ENCODE results near the gene INPP5A.
A peak's percentile ranks its signal among the peaks of the same experiment; 100 is the strongest.
"Not testable (repeated sequence)": the region's sequence is repeated elsewhere in the genome, so short reads cannot be mapped to it uniquely, and the experiment has no call there.

The INPP5A gene

DNA sequence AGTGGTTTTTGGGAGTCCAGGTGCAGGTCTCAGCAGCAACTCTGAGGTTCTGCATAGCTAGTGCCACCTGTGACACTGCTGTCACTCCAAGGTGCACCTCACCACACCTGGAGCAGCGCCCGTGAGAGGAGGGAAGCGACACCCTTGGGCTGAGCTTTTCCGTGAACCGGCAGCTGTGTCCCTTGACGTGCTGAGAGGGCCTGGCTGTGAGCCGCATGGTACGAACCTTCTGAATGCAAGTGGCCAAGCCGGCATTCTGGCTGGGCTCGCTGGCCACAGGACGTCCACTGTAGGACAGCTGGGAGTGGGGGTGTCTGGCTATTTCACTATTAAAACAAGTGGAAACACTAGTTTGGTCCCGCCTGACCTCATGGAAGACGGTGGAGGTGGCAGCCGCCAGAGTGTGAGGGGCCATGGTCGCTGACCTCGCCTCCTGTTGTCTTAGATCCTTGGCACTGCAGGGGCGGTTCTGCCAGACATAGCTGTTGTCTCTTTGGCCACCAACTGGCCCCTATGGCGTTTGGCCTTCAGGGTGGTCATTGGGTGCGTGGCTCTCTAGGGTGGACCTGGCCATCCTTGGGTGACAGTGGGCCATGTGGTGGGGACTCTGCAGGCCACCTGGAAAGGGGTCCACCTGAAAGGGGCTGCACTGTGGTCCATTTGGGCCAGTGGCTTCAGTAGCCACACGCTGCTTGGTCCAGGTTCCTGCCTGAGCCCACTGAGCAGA is 12.9 kb downstream of the INPP5A start:
- DNase-seq: no peak

DNA sequence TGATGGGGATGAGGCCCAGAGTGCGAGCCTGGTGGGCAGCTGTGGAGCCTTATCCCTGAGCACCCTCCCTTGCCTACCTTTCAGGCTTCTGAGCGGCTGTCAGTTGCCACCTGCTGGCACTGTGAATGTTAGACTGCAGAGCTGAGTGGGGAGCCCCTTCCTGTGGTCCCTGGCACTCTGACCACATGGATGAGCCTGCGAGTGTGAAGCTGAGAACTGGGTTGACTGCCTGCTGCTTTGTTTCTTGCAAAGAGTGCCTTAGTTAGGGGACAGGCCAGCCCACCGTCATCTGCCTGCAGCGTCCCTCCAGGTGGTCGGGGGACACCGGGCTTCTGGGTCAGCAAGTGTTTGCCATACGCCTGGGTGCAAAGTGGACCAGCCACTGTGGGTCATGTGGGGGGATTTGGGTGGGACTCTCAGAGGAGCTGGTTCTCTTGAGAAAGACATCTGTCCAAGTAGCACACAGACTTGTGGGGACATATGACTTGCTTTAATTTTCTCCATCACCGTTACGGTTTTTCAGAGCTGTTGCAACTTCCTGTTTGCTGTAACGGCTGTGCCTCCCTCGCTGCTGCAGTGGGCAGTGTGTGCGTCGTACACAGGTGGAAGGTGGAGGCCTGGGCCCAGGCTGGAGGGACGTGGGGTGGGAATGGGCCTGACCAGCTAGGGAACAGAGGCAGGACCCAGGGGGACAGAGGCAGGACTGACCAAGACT is 13.7 kb downstream of the INPP5A start:
- DNase-seq: peak; percentile 64

DNA sequence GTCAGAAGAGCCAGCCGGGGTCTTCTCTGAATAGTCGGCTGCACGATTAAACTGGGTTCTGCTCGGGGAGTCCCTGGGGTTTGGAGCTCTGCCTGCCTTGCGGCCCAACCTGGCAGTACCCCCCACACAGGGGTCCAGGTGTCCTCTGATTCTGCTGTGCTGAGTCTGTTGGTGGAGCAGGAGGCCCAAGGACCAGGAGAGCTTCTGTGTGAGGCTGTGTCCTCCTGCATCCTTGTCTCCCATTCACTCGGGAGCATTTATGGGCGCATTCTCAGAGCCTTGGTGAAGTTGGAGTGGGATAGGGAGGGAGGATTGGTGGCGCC is 14.2 kb downstream of the INPP5A start:
- DNase-seq: no peak

DNA sequence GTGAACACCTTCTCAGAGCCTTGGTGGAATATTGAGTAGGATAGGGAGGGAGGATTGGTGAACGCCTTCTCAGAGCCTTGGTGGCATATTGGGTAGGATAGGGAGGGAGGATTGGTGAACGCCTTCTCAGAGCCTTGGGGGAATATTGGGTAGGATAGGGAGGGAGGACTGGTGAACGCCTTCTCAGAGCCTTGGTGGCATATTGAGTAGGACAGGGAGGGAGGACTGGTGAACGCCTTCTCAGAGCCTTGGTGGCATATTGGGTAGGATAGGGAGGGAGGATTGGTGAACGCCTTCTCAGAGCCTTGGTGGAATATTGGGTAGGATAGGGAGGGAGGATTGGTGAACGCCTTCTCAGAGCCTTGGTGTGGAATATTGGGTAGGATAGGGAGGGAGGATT is 15.0 kb downstream of the INPP5A start:
- not testable (repeated sequence) for DNase-seq

DNA sequence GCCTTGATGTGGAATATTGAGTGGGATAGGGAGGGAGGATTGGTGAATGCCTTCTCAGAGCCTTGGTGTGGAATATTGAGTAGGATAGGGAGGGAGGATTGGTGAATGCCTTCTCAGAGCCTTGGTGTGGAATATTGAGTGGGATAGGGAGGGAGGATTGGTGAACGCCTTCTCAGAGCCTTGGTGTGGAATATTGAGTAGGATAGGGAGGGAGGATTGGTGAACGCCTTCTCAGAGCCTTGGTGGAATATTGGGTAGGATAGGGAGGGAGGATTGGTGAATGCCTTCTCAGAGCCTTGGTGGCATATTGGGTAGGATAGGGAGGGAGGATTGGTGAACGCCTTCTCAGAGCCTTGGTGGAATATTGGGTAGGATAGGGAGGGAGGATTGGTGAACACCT is 16.0 kb downstream of the INPP5A start:
- DNase-seq: not testable (repeated sequence)

DNA sequence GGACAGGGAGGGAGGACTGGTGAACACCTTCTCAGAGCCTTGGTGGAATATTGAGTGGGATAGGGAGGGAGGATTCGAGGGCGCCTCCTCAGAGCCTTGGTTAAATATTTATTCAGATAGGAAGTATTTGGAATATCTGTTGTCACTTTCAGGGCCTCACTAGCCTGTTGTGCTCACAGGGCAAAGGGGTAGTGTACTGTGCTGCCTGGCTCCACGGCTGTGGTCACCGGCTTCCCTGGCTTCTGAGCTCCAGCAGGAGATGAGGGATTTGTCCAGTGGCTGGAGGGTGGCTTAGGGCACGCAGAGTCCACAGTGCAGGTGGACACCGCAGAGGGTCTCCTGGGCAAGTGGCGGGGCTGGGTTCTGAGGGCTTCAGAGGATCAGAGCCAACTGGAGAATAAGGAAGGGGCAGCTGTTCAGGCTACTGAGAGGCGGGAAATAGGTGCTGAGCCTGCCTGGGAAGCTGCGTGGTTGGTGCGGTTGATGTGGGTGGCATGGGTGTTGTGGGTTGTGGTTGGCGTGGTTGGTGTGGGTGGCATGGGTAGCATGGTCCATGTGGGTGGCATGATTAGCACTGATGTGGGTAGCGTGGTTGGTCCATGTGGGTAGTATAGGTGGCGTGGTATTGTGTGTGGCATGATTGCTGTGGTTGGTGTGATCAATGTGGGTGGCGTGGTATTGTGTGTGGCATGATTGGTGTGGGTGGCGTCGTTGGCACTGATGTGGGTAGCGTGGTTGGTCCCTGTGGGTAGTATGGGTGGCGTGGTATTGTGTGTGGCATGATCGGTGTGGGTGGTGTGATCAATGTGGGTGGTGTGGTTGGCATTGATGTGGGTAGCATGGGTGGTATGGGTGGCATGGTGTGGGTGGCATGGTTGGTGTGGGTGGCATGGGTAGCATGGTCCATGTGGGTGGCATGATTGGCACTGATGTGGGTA is 16.7 kb downstream of the INPP5A start:
- DNase-seq: no peak

DNA sequence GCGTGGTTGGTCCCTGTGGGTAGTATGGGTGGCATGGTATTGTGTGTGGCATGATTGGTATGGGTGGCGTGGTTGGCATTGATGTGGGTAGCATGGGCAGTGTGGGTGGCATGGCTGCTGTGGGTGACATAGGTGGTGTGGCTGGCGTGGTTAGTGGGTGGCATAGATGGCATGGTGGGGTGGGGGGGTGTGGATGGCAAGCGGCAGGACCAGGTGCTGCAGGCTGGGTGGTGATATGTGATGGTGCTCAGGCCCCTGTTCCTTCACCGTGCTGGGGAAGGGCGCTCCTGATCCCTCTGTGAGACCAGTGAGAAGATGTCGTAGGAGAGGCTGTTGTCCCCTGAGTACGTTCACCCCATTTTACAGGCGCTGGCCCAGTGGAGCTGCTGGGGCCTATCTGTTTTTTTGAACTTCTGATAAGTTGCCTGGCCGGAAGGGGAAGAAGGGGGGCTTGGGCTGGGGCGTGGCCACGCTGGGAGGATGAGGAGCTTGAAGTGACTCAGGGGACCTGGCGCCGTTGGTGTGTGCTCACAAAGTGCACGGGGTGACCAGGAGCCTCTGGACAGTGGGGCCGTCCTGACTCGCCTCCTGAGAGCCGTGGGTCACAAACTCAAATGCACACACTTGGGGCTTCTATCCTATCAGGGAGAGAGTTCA is 17.5 kb downstream of the INPP5A start:
- DNase-seq: no peak

DNA sequence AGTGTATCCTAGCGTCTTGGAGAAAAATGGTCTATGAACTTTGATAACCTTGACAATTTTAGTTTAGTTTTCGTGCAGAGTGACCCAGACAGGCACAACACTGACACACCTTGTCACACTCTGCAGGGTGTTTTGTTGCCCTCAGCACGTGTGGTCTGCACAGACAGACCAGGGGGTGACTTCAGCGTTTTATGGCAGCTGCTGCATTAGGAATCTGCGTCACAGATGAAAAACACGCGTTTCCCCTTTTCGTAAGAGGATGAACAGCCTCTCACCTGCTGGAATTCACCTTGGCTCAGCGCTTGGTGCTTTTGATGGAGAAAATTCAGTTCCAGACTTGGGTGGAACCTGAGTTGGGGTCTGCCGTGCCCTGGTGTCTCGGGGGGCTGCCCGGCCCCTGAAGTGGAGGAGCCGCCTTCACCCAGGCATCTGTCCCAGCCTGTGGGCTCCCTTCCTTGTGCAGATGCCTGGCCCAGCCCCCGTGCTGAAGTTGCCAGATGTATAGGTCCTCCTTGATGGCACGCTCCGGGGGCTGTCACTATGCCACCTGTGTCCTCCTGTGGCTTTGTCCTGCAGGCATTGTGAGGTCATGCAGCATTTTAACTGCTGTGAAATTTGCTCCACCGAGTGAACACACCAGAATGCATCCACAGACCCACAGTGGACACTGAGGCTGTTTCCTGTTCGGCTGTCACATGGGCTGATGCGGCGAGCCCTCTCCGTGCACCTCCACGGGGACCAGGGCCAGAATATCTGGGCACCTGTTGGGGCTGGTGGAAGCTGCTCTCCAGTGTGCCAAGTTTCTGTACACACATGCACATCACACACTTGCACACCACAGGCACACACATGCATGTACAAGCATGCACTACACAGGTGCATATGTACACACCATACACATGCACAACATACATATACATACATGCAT is 18.3 kb downstream of the INPP5A start:
- no peak for DNase-seq

DNA sequence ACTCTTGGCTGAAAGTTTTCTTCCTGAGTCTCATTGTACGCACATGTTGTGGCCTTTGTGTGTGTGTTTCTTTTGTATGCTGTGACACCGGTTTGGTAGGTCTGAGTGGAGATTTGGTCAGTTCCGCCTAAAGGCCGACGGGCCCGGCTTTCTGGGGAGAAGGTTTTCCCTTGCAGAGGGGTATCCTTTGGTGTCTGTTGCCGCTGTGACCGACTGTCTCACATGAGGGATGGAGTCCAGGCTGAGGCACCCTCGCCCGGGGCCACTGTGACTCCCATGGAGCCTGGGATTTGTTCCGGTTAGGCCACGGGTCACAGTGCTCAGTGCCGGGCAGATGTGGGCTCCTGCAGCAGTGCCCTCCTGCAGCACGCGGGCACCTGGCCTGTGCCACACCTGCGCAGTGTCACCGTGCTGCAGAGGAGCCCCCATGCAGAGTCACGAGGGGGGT is 19.4 kb downstream of the INPP5A start:
- DNase-seq: no peak

DNA sequence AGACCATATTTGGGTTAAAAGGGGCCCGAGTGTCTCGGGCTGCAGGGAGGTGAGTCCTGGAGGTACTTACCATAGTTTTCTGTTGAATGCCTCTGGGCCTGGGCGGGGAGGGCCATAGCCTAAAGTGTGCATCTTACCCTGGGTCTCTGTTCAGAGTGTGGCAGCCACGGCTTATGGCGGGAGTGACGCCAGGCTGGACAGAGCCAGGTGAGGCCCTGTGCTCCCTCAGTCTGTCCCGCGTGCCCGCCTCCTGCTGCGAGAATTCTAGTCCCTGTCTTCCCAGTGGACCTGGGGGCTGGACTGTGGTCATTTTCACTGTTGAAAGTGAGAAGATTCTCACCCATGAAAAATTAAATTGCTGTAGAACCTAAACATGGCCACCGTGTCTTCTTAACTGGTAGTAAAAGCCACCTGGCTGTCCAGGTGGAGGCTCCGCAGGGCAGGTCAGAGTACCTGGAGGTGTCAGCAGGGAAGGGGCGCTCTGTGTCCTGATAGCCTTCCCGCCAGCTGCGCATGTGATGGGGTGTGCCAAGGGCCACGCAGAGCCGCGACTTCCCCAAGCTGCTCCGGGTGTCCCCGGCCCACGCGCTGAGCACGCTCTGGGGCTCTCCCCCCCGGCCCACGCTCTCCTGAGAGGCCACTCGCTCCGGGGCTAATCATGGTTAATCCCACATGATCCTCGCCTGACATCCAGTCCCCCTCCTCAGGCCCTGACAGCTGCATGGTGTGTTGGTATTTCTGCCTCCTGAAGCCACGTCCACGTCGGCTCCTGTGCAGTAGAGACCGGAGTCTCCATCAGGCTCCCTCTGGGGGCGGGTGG is 20.3 kb downstream of the INPP5A start:
- DNase-seq: no peak

DNA sequence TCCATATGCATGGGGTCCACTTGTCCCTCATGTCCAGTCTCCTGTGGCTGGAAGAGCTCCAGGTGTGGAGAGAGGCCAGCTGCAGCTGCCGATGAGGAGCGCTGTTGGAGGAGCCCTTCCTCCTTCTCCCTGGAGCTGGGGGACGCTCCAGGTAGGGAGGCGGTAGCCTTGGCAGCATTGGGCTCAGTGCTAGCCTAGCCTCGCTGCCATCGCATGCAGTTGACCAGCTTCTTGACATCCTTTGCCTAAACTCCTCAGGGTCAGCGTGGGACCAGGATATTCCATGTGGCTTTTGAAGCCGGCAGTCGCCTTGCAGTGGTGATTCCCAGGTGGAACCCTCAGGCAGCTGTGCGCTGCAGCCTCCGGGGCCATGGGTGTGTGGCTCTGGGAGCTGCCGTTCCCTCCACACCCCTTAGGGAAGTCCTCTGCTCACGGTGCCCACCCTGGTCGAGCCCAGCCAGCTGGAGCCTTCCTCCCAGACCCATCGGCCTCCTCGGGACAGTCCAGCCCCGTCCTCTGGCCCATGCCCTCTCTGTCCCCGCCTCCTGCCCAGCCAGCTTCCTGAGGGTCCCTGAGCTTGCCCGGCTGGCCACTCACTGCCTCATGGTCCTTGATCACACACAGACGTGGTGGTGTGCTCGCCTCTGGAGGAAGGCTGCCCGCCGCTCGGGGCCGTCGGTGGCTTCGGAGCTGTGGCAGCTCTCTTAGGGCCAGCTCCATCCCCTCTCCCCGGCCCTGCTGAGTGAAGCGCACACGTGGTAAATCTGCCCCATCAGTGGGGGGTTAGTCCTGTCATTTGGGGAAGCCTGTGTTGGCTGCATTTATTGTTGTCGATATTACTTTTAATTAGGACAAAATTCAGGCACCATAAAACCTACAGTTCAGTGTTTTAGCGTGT is 21.2 kb downstream of the INPP5A start:
- DNase-seq: no peak

DNA sequence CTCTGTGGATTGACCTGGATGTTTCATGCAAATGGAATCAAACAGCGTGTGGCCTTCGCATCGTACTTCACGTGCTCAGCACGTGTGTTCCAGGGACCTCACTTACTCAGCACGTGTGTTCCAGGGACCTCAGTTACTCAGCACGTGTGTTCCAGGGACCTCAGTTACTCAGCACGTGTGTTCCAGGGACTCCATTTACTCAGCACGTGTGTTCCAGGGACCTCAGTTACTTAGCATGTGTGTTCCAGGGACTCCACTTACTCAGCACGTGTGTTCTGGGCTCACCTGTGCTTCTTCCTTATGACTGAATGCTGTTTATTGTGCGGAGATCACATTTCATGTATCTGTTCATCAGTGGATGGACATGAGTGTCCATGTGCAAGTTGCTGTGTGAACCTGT is 22.0 kb downstream of the INPP5A start:
- DNase-seq: no peak

DNA sequence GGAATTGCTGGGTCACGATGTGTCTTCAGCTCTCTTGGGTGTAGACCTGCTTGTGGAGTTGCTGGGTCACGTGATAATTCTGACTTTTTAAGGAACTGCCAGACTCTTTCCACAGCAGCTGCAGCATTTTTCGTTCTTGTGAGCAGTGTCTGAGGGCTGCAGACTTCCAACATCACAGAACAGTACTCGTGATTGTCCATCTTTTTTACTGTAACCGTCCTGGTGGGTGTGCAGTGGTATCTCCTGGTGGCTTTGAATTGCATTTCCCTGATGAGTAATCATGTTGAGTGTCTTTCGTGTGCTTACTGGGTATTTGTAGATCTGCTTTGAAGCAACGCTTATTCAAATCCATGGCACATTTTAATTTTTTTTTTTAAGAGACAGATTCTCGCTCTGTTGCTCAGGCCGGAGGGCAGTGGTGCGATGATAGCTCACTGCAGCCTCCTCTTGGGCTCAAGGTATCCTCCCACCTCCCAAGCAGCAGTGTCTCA is 22.7 kb downstream of the INPP5A start:
- DNase-seq: no peak

DNA sequence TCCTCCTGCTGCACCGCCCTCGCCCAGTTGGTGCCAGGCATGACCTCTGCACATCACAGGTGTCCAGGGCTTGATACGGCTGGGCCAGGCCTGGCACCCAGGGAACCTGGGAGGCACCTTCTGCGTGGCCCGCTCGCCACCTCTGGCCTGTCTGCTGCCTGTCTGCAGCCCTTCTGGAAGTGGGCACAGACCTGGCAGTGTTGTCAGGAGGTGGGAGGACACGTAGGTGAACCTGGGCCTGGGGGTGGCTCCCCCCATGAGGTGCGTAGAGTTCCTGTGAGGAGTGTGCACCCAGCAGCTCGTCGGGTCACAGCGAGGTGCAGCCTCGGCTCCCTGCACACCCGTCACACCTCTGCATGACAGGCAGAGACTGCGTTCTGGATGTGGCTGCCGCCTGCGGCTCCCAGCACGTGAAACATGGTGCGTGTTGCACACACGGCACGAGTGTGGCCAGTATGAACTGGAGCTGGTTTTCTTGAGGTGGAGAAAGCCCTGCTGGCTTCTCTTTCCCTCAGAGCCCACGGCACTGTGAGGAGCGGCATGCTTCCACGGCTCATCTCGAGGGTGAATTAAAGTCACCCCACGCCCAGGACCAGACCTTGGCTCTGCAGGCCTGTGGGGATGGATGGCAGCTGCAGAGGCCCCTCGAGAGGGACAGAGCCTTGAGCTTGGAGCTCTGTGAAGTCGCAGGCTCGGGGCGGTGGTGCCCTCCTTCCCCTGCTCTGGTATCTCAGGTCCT is 24.8 kb downstream of the INPP5A start:
- DNase-seq: no peak

DNA sequence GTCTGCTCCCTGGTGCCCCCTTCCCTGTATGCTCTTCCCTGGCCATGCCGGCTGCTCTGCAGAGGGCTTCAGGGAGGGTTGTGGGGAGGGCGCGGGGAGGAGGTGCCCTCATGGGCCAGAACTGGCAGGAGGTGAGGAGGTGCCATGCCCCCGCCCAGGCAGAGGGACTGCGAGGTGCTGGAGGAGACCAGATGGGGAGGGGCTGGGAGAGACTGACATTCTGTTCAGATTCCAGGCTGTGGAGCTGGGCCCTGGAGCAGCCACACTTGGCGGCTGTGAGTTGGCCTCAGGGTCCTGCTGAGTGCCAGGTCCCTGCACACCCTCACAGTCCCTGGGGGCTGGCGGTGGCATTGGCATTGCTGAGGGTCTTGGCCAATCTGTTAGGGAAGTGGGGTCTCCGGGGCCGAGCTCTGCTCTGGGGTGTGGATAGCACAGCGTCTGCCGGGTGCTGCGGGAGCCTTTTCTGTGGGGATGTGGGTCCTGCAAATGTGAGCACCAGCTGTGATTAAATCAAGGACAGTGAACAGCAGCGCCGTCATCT is 25.4 kb downstream of the INPP5A start:
- no peak for DNase-seq

DNA sequence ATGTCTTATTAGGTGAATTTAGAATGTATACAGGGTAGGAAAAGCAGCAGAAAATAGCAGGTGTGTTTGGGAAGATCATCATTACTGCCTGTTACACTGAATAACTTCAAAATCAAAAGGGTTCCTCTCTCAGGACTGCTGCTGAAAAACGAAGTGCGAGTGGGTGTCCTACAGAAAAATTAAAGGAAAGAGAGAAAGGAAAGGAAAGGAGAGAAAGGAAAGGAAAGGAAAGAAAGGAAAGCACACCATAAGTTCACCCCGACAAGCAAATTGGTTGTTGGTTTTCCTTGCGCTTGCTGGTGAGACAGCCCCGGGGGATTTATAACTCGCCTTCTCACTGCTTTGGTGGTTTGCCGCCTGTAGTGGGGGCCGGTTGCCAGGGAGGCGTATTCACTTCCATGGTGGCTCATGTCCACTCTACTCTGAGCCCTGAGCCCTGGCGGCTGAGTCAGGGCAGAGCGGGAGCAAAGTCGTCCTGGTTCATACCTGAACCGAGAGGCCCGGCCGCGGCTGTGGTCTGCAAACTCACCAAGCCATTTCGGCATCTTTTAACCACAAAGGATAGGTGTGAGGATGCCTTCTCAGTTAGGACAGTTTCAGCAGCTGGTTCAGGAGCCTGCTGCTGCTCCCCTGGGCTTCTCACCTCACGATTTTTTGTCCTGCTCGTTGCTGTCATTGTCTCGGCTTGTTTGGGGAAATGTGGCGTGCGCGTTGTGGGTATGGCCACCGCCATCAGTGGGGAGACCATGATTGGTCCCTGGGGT is 26.1 kb downstream of the INPP5A start:
- no peak for DNase-seq

DNA sequence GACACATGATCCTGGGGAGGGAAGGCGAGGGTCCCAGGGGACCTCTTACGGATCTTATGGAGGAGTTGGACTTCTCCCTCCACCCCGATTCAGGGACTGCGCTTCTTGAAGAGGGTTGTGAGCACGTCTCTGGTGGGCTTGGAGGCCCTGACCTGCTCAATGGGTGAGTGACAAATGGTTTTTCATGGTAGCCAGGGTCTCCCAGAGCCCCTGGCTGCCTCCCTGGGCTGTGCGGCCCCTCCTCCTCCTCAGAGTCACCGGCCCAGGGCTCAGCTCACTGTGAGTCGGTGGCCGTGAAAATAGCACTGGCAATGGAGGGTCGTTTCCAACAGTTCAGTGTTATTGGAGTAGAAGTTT is 26.6 kb downstream of the INPP5A start:
- DNase-seq: no peak

DNA sequence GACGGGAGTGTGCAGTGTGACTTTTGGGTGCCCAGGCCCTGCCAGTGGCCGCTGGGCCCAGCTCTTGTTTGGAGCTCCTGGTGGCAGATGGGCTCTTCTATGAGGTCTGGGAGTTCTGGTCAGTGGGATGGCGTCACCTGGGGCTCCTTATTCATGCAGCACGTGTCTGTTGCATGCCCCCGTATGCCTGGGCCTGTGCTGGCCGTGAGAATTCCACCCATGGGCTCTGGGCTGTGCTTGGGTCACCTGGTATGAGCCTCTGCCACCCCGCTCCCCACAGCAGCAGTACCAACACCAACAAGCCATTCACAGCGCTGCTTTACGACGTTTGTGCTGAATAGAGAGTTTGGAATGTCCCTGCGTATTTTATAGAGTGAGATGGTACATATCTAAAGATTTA is 27.1 kb downstream of the INPP5A start:
- no peak for DNase-seq
